Measurements from ENCODE around the gene HS3ST3B1. TPM values are rescaled to one million over a fixed set of nuclear protein-coding genes. Genes with fewer than 3 reads are reported as not detected.

HS3ST3B1 gene
- total RNA-seq, 2 donors from 2014 or later, result 0.99 to 1.6 TPM

DNA sequence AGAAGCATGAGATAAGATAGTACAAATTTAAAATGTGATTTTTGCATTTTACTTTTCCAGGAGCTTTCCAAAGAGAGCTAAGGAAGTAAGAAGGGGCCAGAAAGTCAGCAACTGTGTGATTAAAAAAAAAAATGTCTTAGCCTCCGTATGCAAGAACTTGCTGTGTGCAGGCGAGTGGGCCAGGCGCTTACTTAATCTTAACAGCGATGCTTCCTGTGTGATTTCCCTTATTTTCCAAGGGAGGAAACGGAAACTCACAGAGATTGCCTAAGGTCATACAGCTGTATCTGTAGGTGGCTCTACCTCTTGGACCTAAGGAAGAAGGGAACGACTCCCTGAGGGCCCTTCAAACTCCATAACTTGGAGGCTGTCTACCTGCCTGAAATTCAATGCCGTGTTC lies 11.1 kb downstream of the HS3ST3B1 start:
- peaks cover 18% of the 10 kb centered on the region for H3K4me1 ChIP-seq
- intact Hi-C loops (cut with DNase I), result no loop called here
- H3K9me3 ChIP-seq, result no peaks in the 10 kb centered on the region
- no peaks in the 10 kb centered on the region for H3K36me3 ChIP-seq (replicated peaks in 1 of 2; ENCODE audit: insufficient read depth in 1 of 2, low read depth in 2 of 2)
- no peak overlapping the region for H3K27ac ChIP-seq
- ATAC-seq (no peak), DNase-seq (no peak)
- H3K27me3 ChIP-seq, result no peaks in the 10 kb centered on the region
- TF ChIP-seq, protein P1, sequence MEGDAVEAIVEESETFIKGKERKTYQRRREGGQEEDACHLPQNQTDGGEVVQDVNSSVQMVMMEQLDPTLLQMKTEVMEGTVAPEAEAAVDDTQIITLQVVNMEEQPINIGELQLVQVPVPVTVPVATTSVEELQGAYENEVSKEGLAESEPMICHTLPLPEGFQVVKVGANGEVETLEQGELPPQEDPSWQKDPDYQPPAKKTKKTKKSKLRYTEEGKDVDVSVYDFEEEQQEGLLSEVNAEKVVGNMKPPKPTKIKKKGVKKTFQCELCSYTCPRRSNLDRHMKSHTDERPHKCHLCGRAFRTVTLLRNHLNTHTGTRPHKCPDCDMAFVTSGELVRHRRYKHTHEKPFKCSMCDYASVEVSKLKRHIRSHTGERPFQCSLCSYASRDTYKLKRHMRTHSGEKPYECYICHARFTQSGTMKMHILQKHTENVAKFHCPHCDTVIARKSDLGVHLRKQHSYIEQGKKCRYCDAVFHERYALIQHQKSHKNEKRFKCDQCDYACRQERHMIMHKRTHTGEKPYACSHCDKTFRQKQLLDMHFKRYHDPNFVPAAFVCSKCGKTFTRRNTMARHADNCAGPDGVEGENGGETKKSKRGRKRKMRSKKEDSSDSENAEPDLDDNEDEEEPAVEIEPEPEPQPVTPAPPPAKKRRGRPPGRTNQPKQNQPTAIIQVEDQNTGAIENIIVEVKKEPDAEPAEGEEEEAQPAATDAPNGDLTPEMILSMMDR (IDR thresholded peaks at IDR 0.05), result no peak
- no peak for TF ChIP-seq POLR2A (IDR thresholded peaks at IDR 0.05)
- WGBS, 2 donors, result 68 to 69% methylated on average over 7 of the region's 7 CpGs
- no peak overlapping the region for H3K4me3 ChIP-seq

DNA sequence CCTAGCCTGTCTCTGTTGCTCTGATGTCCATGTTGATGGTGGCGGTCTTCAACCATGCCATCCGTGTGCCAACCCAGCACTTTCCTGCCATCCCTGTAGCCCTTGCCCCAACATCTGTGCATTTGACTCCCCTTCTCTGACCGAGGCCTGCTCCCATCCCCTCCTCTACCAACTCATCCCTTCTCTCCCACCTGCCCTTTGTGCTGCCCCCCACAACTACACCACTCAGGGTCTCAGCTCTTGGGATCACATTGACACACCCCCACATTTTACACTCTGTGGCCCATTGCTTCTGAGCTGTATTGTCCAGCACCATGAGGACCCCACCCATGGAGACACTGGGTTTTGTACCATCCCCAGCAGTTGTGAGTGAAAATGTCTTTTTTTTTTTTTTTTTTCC lies 11.6 kb downstream of the HS3ST3B1 start:
- Histone ChIP-seq H3K9me3 (no peaks in the 10 kb centered on the region), H3K36me3 (replicated peaks in 1 of 2; ENCODE audit: insufficient read depth in 1 of 2, low read depth in 2 of 2) (no peaks in the 10 kb centered on the region), H3K4me3 (no peak overlapping the region), H3K4me1 (peaks cover 18% of the 10 kb centered on the region), H3K27me3 (no peaks in the 10 kb centered on the region), H3K27ac (no peak overlapping the region)
- DNase-seq (no peak), ATAC-seq (no peak)
- TF ChIP-seq, protein P1 (IDR thresholded peaks at IDR 0.05), result no peak
- TF ChIP-seq POLR2A (IDR thresholded peaks at IDR 0.05), result no peak
- WGBS, 2 donors, result 89 to 92% methylated on average over 3 of the region's 3 CpGs
- intact Hi-C loops (cut with DNase I), result no loop called here

DNA sequence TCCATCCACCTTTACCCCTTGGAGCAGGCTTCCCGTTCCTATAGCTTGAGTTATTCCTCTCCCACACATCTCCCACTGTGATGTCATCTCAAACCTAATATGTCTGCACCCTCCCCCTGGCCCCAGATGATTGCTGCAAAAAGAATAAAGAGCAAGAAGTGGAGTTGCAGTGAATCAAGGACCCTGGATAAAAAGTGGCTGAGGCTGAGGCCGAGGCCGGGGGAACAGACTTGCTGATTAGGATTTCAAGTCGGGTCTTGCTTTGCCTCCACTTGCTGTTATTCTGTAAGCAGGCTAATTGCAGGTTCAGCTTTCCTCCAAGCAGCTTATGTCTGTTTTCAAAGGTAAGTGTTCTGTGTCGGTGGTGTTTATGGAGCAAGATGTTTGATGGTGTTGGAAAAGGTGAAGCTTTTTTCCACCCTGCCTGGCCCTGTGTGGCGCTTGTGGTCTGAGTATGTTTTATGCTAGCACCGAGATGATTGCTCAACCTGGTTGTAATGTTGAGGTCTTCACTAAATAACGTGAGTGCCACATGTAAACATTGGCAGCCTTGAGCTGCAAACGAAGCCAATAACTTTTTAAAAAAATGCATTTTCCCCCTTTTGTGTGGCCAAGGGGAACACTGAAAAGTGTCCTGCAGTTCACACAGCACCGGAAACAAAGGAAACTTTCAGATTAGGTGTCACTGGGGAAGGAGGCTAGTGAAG lies 15.4 kb downstream of the HS3ST3B1 start:
- intact Hi-C loops (cut with DNase I), result no loop called here
- H3K4me1 ChIP-seq, result no peaks in the 10 kb centered on the region
- 41 to 43% methylated on average over 10 of the region's 10 CpGs for WGBS, 2 donors
- no peaks in the 10 kb centered on the region for H3K36me3 ChIP-seq (replicated peaks in 1 of 2; ENCODE audit: insufficient read depth in 1 of 2, low read depth in 2 of 2)
- no peak for DNase-seq
- no peak for TF ChIP-seq POLR2A (IDR thresholded peaks at IDR 0.05)
- TF ChIP-seq, protein P1 (IDR thresholded peaks at IDR 0.05), result no peak
- no peak overlapping the region for H3K27ac ChIP-seq
- H3K4me3 ChIP-seq, result no peak overlapping the region
- ATAC-seq, result no peak
- H3K9me3 ChIP-seq, result no peaks in the 10 kb centered on the region
- no peaks in the 10 kb centered on the region for H3K27me3 ChIP-seq

DNA sequence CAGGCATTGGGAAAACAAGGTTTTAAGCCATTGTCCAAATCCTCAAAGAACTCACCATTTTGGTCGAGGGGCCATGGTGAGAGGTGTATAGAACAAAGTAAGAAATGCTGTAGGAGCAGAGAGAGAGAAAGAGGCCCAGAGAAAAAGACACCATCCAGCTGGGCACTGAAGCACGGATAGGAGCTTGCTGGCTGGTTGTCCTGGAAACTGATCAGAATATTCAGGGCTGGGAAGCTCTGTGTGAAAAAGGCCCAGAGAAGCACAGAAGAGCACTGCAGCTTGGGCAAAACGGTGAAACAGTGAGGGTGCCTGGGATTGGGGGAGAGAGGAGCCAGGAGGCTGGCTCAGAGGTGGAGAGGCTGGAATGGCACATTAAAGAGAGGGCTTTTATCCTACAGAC lies 16.5 kb downstream of the HS3ST3B1 start:
- H3K9me3 ChIP-seq, result no peaks in the 10 kb centered on the region
- 47 to 52% methylated on average over 3 of the region's 3 CpGs for WGBS, 2 donors
- DNase-seq (no peak), ATAC-seq (no peak)
- H3K27me3 ChIP-seq, result no peaks in the 10 kb centered on the region
- no peak overlapping the region for H3K27ac ChIP-seq
- H3K4me3 ChIP-seq, result no peak overlapping the region
- intact Hi-C loops (cut with DNase I), result no loop called here
- no peaks in the 10 kb centered on the region for H3K36me3 ChIP-seq (replicated peaks in 1 of 2; ENCODE audit: insufficient read depth in 1 of 2, low read depth in 2 of 2)
- TF ChIP-seq, protein P1 (IDR thresholded peaks at IDR 0.05), result no peak
- no peak for TF ChIP-seq POLR2A (IDR thresholded peaks at IDR 0.05)
- no peaks in the 10 kb centered on the region for H3K4me1 ChIP-seq

Measured in body of pancreas (tissue), 4 donors.